22Rv1 (cell line): ENCODE data around the gene RCL1.

Experiments
- ZFX ChIP-seq: fragments of 450-650 bp; IDR thresholded peaks from 2 replicates; pipeline ENCODE4 v1.6.1; 2017; ENCODE audit warnings: antibody characterized with exemption, borderline replicate concordance
- TF ChIP-seq, protein P1 (sequence below): fragments of 450-650 bp; IDR thresholded peaks from 2 replicates; pipeline ENCODE4 v1.5.1; 2017; ENCODE audit warnings: mild to moderate bottlenecking

DNA sequence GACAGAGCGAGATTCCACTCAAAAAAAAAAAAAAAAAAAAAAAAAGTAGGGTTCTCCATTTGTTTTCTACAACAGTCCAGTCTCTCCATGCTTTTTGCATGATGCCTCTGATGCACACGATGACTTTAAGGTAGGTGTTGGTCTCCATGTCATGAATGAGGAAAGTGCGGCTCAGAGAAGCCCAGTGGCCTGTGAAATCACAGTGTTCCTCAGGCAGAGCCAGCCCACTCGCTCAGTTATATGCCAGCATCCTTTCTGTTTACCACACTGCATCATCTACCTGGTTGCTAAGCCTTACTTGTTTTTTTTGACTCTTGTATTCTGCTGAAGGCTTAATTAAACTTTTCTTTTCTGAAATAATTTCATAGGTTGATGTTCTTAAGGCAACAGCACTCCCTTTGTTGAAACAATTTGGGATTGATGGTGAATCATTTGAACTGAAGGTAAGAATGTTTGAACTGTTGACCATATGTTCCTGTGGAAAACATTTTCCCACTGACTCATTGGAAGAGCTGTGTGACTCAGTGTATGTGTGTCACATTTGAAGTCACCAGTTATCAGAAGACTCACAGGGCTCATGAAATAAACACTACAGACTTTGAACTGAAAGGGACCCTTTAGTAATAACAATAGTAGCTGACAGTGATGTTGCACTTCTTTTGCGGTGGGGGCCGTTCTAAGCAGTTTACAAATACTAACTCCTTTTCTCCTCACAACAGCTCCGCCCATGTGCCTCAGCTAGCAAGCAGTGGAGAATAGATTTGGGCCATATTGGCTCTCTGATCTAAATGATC lies 40.2 kb downstream of the RCL1 start:
- TF ChIP-seq, protein P1, sequence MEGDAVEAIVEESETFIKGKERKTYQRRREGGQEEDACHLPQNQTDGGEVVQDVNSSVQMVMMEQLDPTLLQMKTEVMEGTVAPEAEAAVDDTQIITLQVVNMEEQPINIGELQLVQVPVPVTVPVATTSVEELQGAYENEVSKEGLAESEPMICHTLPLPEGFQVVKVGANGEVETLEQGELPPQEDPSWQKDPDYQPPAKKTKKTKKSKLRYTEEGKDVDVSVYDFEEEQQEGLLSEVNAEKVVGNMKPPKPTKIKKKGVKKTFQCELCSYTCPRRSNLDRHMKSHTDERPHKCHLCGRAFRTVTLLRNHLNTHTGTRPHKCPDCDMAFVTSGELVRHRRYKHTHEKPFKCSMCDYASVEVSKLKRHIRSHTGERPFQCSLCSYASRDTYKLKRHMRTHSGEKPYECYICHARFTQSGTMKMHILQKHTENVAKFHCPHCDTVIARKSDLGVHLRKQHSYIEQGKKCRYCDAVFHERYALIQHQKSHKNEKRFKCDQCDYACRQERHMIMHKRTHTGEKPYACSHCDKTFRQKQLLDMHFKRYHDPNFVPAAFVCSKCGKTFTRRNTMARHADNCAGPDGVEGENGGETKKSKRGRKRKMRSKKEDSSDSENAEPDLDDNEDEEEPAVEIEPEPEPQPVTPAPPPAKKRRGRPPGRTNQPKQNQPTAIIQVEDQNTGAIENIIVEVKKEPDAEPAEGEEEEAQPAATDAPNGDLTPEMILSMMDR = no peak
- TF ChIP-seq ZFX = no peak
